HCT116 (cell line): ENCODE results near the gene ADAMTS16. TPM values are rescaled to one million over a fixed set of nuclear protein-coding genes. Genes with fewer than 3 reads are reported as not detected.

Experiments used
- ATAC-seq: fragments of 200-7000 bp; cut with Tn5 transposase; 2 replicates; pipeline ENCODE4 v1.9.1; 2020; ENCODE audit warnings: mild to moderate bottlenecking, moderate library complexity
- BruUV-seq: library from RNA; stranded (reverse); fragments of 400-500 nt; replicated peaks from 2 replicates; lab custom pipeline; 2021; lab: Mats Ljungman, UMichigan
- CTCF ChIA-PET: fragments of 300-600 bp; sonication (Branson Sonifier 250); formaldehyde crosslinking; loops from one replicate; lab custom pipeline; 2021; ENCODE audit warnings: antibody characterized with exemption; lab: Charles Lee
- POLR2A ChIA-PET: fragments of 300-600, 350-600 bp; sonication (Branson Sonifier 250); formaldehyde crosslinking; loops from one replicate; lab custom pipeline; 2021; ENCODE audit warnings: antibody characterized with exemption; lab: Charles Lee
- RAD21 ChIA-PET, 2 experiments: fragments of 300-600 bp; sonication (Branson Sonifier 250); formaldehyde crosslinking; loops; one replicate each; lab custom pipeline; 2023; ENCODE audit warnings: low total read pairs in 2 of 2; ENCODE audit not compliant: uncharacterized antibody in 2 of 2, unreplicated experiment in 2 of 2, low non-redundant PET in 1 of 2; lab: Charles Lee
- DNase-seq: peaks from one replicate; pipeline ENCODE4 v3.0.0-alpha.2; 2010; ENCODE audit warnings: low read depth, low spot score
- H2AFZ ChIP-seq: fragments of 200-600 bp; shearing (Covaris generic), sonication (generic); 2 replicates; pipeline ENCODE4 v1.6.1; 2017; ENCODE audit warnings: low read depth, mixed run types, mixed read lengths, antibody characterized with exemption, low read length; ENCODE audit not compliant: poor library complexity, severe bottlenecking
- H3K27ac ChIP-seq: 2 replicates; pipeline ENCODE4 v1.5.1; 2012; ENCODE audit warnings: low read depth, low read length
- H3K27me3 ChIP-seq: fragments of 200-600 bp; sonication (generic); 2 replicates; pipeline ENCODE4 v1.6.1; 2016; ENCODE audit warnings: mixed run types, low read length, mixed read lengths; ENCODE audit not compliant: insufficient read depth
- H3K36me3 ChIP-seq, 2 experiments: fragments of 200-500 bp in 1 of 2; fragments of 200-600 bp in 1 of 2; sonication (Bioruptor generic) in 1 of 2; sonication (generic) in 1 of 2; 2 replicates each; pipeline versions ENCODE4 v1.5.1 to v1.6.1; 2014 to 2016; ENCODE audit warnings: low read length in 2 of 2, inconsistent platforms in 1 of 2, mixed read lengths in 1 of 2, mixed run types in 1 of 2; ENCODE audit not compliant: insufficient read depth in 2 of 2, control insufficient read depth in 1 of 2
- H3K4me1 ChIP-seq, 2 experiments: fragments of 200-600 bp in 1 of 2; sonication (generic) in 1 of 2; 2 replicates each; pipeline versions ENCODE4 v1.5.1 to v1.6.1; 2012 to 2017; ENCODE audit warnings: low read length in 2 of 2, inconsistent platforms in 1 of 2, mild to moderate bottlenecking in 1 of 2, mixed read lengths in 1 of 2, mixed run types in 1 of 2, moderate library complexity in 1 of 2; ENCODE audit not compliant: insufficient read depth in 2 of 2, control insufficient read depth in 1 of 2
- H3K4me2 ChIP-seq: fragments of 200-600 bp; sonication (generic); 2 replicates; pipeline ENCODE4 v1.6.1; 2017; ENCODE audit warnings: mixed run types, low read length, mixed read lengths
- H3K4me3 ChIP-seq, 2 experiments: fragments of 200-600 bp in 1 of 2; sonication (generic) in 1 of 2; replicated peaks in 1 of 2; 2 replicates each; pipeline ENCODE4 v1.5.1; 2011 to 2016; ENCODE audit warnings: low read length in 2 of 2, control low read depth in 1 of 2, low read depth in 1 of 2, mild to moderate bottlenecking in 1 of 2, mixed read lengths in 1 of 2, mixed run types in 1 of 2
- H3K79me2 ChIP-seq: fragments of 200-600 bp; sonication (generic); 2 replicates; pipeline ENCODE4 v1.6.1; 2017; ENCODE audit warnings: mild to moderate bottlenecking, mixed run types, low read length, moderate library complexity, mixed read lengths; ENCODE audit not compliant: insufficient read depth
- H3K9ac ChIP-seq: fragments of 200-600 bp; sonication (generic); 2 replicates; pipeline ENCODE4 v1.6.1; 2016; ENCODE audit warnings: low read length, mixed read lengths
- H3K9me2 ChIP-seq: fragments of 200-600 bp; sonication (generic), shearing (Covaris generic); 2 replicates; pipeline ENCODE4 v1.6.1; 2017; ENCODE audit warnings: mixed run types, mild to moderate bottlenecking, moderate library complexity; ENCODE audit not compliant: insufficient read depth
- H3K9me3 ChIP-seq, 2 experiments: fragments of 200-500 bp in 1 of 2; fragments of 200-600 bp in 1 of 2; sonication (Bioruptor generic) in 1 of 2; sonication (generic) in 1 of 2; 2 replicates each; pipeline ENCODE4 v1.6.1; 2014 to 2017; ENCODE audit warnings: low read length in 2 of 2, mixed read lengths in 2 of 2, inconsistent platforms in 1 of 2, low read depth in 1 of 2, mild to moderate bottlenecking in 1 of 2, mixed run types in 1 of 2, moderate library complexity in 1 of 2; ENCODE audit not compliant: control insufficient read depth in 1 of 2, insufficient read depth in 1 of 2
- H4K20me1 ChIP-seq: fragments of 200-600 bp; sonication (generic), shearing (Covaris generic); 2 replicates; pipeline ENCODE4 v1.6.1; 2017; ENCODE audit warnings: mixed run types, mild to moderate bottlenecking, moderate library complexity; ENCODE audit not compliant: insufficient read depth
- CBX3 ChIP-seq: IDR thresholded peaks from 2 replicates; pipeline ENCODE4 v1.6.1; 2012; ENCODE audit warnings: low read depth
- CEBPB ChIP-seq: IDR thresholded peaks from 2 replicates; pipeline ENCODE4 v1.6.1; 2012; ENCODE audit warnings: low read depth
- EGR1 ChIP-seq: IDR thresholded peaks from 2 replicates; pipeline ENCODE4 v1.6.1; 2012; ENCODE audit warnings: low read depth
- ELF1 ChIP-seq: IDR thresholded peaks from 2 replicates; pipeline ENCODE4 v1.6.1; 2012; ENCODE audit warnings: low read depth, borderline replicate concordance
- EZH2 ChIP-seq: fragments of 200-600 bp; sonication (generic); IDR thresholded peaks from 2 replicates; pipeline ENCODE4 v1.6.1; 2017; ENCODE audit warnings: antibody characterized with exemption, mixed run types
- EZH2phosphoT487 ChIP-seq: fragments of 200-600 bp; IDR thresholded peaks from 2 replicates; pipeline ENCODE4 v1.6.1; 2018; ENCODE audit warnings: antibody characterized with exemption, borderline replicate concordance
- FOSL1 ChIP-seq: IDR thresholded peaks from 2 replicates; pipeline ENCODE4 v1.6.1; 2012; ENCODE audit warnings: low read depth
- JUND ChIP-seq: IDR thresholded peaks from 2 replicates; pipeline ENCODE4 v1.6.1; 2012
- POLR2A ChIP-seq: IDR thresholded peaks from 2 replicates; pipeline ENCODE4 v1.7.0; 2011; ENCODE audit warnings: borderline replicate concordance; ENCODE audit not compliant: insufficient read depth, insufficient read length; ENCODE audit errors: extremely low read depth
- SIN3A ChIP-seq: IDR thresholded peaks from 2 replicates; pipeline ENCODE4 v1.6.1; 2012; ENCODE audit warnings: low read depth
- SP1 ChIP-seq: IDR thresholded peaks from 2 replicates; pipeline ENCODE4 v1.6.1; 2012; ENCODE audit warnings: low read depth
- SRF ChIP-seq: IDR thresholded peaks from 2 replicates; pipeline ENCODE4 v1.6.1; 2012; ENCODE audit warnings: low read depth
- TCF7L2 ChIP-seq: IDR thresholded peaks from 2 replicates; pipeline ENCODE4 v1.7.0; 2011; ENCODE audit warnings: borderline replicate concordance, inconsistent platforms; ENCODE audit not compliant: insufficient read depth, insufficient read length; ENCODE audit errors: extremely low read depth
- YY1 ChIP-seq: IDR thresholded peaks from 2 replicates; pipeline ENCODE4 v1.6.1; 2011; ENCODE audit warnings: low read length, low read depth, moderate library complexity, mild to moderate bottlenecking; ENCODE audit not compliant: insufficient replicate concordance; ENCODE audit errors: extremely low read depth
- ZNF274 ChIP-seq: fragments of 200-500 bp; sonication (Bioruptor generic); IDR thresholded peaks from 2 replicates; pipeline ENCODE4 v1.6.1; 2014; ENCODE audit warnings: mild to moderate bottlenecking, low read depth, low read length, inconsistent platforms
- intact Hi-C: fragments of 100-400 bp; cut with micrococcal nuclease; formaldehyde crosslinking; loops from 2 replicates; pipeline ENCODE4 v1.10.0; 2022
- total RNA-seq: library from RNA; stranded (reverse); gene quantifications from one replicate; pipeline ENCODE4 v1.2.1, GENCODE V29; 2021; ENCODE audit not compliant: unreplicated experiment
- TF ChIP-seq, protein P1 (sequence below): IDR thresholded peaks from 2 replicates; pipeline ENCODE4 v1.6.1; 2012
- TF ChIP-seq, protein P2 (sequence below): IDR thresholded peaks from 2 replicates; pipeline ENCODE4 v1.6.1; 2012; ENCODE audit warnings: low read depth
- TF ChIP-seq, protein P3 (sequence below), 3 experiments: fragments of 200-600 bp in 1 of 3; sonication (generic) in 1 of 3; IDR thresholded peaks in 2 of 3; conservative IDR thresholded peaks in 1 of 3; 2 replicates each; pipeline ENCODE4 v1.5.1; 2012 to 2017; ENCODE audit warnings: low read depth in 2 of 3, low read length in 2 of 3, antibody characterized with exemption in 1 of 3, borderline replicate concordance in 1 of 3, control low read depth in 1 of 3, mild to moderate bottlenecking in 1 of 3, mixed read lengths in 1 of 3, mixed run types in 1 of 3, moderate library complexity in 1 of 3; ENCODE audit not compliant: insufficient read depth in 1 of 3
- TF ChIP-seq, protein P4 (sequence below): IDR thresholded peaks from 2 replicates; pipeline ENCODE4 v1.6.1; 2012

ADAMTS16 gene
- total RNA-seq, 1 experiment from 2014 or later, result 2.4 TPM

DNA sequence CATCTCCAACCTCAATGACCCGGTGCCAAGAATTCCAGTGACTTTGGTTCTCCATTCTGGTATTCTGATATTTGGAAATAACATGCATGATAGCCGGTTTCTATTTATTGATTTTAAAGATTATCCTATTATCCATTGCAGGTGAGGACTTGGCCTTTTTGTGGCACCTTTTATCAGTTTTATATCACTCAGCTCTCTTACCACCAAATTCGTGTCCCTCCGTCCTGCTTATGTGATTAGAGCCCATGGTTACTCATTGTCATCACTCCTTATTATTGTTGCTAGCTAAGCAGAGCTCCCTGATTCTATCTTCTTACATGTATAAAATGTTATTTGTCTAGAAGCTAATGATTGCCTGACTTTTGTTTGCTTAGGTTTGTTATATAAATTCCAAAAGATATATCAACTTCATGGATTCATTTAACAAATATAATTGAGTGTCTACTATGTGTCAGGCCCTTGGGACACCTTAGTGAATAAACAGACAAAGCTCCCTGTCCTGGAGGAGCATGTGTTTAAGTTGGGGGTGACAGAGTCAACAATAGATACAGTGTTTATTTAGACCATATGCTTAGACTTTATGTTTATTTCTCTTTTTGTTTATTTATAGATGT, 138.2 kb downstream of the ADAMTS16 start:
- Histone ChIP-seq H3K27ac (no peak overlapping the region), H3K27me3 (no peaks in the 10 kb centered on the region), H3K9me3 (no peaks in the 10 kb centered on the region), H2AFZ (no peak overlapping the region), H3K9ac (no peak overlapping the region), H4K20me1 (no peaks in the 10 kb centered on the region), H3K9me2 (no peaks in the 10 kb centered on the region), H3K4me2 (no peak overlapping the region), H3K4me3 (no peak overlapping the region), H3K79me2 (no peaks in the 10 kb centered on the region), H3K4me1 (no peaks in the 10 kb centered on the region), H3K36me3 (no peaks in the 10 kb centered on the region)
- TF ChIP-seq, protein P1, sequence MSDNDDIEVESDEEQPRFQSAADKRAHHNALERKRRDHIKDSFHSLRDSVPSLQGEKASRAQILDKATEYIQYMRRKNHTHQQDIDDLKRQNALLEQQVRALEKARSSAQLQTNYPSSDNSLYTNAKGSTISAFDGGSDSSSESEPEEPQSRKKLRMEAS, result no peak
- TF ChIP-seq EZH2, result no peak
- no peak for TF ChIP-seq CBX3
- no peak for TF ChIP-seq JUND
- TF ChIP-seq YY1, result no peak
- TF ChIP-seq CEBPB, result no peak
- no peak for TF ChIP-seq SIN3A
- no peak for TF ChIP-seq SRF
- TF ChIP-seq TCF7L2, result no peak
- no peak for TF ChIP-seq POLR2A
- no peak for TF ChIP-seq EZH2phosphoT487
- TF ChIP-seq, protein P2, sequence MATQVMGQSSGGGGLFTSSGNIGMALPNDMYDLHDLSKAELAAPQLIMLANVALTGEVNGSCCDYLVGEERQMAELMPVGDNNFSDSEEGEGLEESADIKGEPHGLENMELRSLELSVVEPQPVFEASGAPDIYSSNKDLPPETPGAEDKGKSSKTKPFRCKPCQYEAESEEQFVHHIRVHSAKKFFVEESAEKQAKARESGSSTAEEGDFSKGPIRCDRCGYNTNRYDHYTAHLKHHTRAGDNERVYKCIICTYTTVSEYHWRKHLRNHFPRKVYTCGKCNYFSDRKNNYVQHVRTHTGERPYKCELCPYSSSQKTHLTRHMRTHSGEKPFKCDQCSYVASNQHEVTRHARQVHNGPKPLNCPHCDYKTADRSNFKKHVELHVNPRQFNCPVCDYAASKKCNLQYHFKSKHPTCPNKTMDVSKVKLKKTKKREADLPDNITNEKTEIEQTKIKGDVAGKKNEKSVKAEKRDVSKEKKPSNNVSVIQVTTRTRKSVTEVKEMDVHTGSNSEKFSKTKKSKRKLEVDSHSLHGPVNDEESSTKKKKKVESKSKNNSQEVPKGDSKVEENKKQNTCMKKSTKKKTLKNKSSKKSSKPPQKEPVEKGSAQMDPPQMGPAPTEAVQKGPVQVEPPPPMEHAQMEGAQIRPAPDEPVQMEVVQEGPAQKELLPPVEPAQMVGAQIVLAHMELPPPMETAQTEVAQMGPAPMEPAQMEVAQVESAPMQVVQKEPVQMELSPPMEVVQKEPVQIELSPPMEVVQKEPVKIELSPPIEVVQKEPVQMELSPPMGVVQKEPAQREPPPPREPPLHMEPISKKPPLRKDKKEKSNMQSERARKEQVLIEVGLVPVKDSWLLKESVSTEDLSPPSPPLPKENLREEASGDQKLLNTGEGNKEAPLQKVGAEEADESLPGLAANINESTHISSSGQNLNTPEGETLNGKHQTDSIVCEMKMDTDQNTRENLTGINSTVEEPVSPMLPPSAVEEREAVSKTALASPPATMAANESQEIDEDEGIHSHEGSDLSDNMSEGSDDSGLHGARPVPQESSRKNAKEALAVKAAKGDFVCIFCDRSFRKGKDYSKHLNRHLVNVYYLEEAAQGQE, result no peak
- TF ChIP-seq ZNF274, result no peak
- TF ChIP-seq EGR1, result no peak
- no peak for TF ChIP-seq FOSL1
- TF ChIP-seq SP1, result no peak
- TF ChIP-seq, protein P3, sequence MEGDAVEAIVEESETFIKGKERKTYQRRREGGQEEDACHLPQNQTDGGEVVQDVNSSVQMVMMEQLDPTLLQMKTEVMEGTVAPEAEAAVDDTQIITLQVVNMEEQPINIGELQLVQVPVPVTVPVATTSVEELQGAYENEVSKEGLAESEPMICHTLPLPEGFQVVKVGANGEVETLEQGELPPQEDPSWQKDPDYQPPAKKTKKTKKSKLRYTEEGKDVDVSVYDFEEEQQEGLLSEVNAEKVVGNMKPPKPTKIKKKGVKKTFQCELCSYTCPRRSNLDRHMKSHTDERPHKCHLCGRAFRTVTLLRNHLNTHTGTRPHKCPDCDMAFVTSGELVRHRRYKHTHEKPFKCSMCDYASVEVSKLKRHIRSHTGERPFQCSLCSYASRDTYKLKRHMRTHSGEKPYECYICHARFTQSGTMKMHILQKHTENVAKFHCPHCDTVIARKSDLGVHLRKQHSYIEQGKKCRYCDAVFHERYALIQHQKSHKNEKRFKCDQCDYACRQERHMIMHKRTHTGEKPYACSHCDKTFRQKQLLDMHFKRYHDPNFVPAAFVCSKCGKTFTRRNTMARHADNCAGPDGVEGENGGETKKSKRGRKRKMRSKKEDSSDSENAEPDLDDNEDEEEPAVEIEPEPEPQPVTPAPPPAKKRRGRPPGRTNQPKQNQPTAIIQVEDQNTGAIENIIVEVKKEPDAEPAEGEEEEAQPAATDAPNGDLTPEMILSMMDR (IDR thresholded peaks at IDR 0.05 in 2 of 3, conservative IDR thresholded peaks at IDR 0.05 in 1 of 3; ENCODE audit: borderline replicate concordance in 1 of 3, insufficient read depth in 1 of 3, low read depth in 2 of 3, low read length in 2 of 3), result no peak
- no peak for TF ChIP-seq ELF1
- TF ChIP-seq, protein P4, sequence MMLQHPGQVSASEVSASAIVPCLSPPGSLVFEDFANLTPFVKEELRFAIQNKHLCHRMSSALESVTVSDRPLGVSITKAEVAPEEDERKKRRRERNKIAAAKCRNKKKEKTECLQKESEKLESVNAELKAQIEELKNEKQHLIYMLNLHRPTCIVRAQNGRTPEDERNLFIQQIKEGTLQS, result no peak
- no TSS peak for BruUV-seq
- DNase-seq, result no peak
- POLR2A ChIA-PET, result no interaction called here
- RAD21 ChIA-PET, result no interaction called here
- CTCF ChIA-PET, result no interaction called here
- intact Hi-C loops, result no loop called here
- ATAC-seq, result no peak
